Epidermal melanocyte (primary cell): ENCODE measurements around the gene KDM2A.

Experiments
- DNase-seq: peaks from one replicate; pipeline ENCODE4 v3.0.0; 2011; ENCODE audit warnings: low spot score; ENCODE audit not compliant: insufficient read length

Gene KDM2A

DNA sequence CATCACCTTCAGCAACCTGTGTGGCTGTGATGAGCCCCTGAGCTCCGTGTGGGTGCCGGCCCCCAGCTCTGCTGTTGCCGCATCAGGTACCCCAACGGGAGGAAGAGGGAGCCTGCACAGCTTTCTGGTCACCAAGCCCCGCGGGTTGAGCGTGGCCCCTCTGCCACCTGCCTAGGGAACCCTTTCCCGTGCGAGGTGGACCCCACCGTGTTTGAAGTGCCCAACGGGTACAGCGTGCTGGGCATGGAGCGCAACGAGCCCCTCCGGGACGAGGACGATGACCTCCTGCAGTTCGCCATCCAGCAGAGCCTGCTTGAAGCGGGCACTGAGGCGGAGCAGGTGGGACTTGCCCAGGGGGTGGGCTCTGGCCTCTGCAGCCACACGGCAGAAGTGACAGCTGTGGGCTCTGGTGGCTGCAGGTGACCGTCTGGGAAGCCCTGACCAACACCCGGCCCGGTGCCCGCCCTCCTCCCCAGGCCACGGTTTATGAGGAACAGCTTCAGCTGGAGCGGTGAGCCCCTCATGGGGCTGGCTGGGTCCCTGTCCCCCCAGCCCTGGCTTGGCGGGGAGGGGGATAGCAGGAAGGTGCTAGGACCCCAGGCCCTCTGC is 182.4 kb downstream of the KDM2A start:
- no peak for DNase-seq

DNA sequence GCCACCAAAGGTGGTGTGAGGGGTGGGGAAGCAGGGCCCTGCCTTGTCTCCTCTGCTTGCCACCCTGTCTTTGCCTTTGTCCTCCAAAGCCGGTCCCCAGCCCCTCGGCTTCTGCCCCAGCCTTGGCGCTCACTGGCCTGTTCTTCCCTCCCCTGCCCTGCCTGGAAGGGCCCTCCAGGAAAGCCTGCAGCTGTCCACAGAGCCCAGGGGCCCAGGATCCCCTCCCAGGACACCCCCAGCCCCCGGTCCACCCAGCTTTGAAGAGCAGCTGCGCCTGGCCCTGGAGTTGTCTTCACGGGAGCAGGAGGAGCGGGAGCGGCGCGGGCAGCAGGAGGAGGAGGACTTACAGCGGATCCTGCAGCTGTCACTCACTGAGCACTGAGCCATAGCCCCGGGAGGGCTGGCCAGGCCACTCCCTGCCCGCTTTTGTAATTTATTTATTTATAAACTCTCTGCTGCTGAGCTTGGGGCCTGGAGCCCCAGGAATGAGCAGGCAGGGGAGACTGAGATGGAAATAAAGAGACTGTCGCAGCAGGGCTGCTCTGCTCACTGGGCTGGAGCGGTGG is 183.0 kb downstream of the KDM2A start:
- no peak for DNase-seq

DNA sequence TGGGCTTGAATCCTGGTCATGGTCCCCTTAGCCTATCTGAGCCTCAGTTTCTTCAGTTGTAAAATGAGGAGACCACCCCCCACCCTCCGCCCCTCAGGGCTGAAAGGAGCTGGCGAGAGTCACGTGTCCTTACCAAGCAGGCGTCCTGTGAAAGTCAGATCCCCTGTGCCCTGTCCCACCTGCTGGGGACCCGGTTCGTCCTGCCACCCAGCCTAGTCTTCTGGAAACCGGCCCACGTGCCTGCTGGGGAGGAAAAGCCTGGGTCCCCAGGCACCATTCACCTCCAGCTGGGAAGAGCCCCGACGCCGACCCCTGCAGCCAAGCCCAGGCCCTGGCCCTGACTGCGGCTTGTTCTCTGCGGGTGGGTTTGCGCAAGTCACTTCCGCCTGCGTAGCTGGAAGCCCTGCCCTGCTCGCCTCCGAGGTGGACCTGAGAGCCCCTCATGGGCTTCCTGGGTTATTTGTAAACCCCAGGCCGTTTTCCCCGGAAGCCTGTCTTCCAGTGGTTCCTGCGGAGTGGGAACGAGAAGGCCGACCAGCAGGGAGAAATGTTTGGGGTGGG is 183.6 kb downstream of the KDM2A start:
- DNase-seq, result no peak

DNA sequence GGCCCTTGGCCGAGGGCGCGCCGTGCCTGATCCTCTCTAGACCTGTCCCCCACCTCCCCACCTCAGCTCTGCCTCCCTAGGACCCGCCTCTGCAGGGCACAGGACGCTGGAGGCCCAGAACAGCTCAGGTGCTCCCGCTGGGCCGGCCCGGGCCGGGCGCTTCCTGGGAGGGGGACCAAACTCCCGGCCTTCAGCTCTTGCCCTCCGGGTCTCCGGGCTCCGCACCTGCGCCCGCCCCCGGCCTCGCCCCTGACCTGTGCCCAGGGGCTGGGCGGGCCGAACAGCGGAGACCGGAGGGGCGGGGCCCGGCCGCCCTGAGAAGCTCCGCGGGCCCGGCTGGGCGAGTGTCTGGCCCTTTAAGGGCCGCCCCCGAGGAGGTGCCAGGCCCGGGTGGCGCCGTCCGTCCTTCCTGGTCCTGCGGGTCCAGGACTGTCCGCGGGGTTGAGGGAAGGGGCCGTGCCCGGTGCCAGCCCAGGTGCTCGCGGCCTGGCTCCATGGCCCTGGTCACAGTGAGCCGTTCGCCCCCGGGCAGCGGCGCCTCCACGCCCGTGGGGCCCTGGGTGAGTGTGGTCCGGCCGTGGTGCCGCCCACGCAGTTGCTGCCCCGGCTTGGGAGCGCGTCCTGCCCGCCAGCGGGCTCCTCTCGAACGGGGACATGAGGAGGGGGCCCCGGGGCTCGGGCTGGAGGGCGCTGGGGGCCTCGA is 184.2 kb downstream of the KDM2A start, which contains the start of gene SSH3:
Gene SSH3, plus strand, starts transcription at position 399 of the 703 bp plus-strand sequence. Its CDS starts 96 bp downstream, at position 495.
- DNase-seq, result peak; percentile 54

DNA sequence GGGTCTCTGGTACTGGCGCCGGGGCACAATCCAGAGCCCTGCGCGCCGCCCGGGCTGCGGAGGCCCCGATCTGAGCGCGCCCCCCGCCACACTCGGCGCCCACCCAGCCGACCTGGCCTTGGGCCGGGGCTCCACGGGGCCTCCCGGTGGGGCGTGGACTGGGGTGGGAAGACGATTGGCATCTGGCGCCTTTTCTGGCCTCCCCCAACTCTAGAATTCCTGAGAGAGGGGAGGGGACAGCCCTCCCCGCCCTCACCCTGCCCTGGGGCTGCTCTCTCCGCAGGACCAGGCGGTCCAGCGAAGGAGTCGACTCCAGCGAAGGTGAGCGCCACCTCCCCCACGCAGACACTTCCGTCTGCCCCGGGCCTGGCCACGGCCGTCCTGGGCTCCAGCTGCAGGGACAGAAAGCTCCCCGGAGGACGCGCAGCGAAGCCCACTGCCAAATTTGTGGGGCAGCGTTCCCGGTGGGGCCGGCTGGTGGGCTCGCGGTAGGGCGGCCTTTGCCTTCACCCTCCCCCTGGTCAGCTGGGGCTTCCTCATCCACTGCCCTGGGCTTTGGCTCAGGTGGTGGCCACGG is 184.9 kb downstream of the KDM2A start:
- no peak for DNase-seq

DNA sequence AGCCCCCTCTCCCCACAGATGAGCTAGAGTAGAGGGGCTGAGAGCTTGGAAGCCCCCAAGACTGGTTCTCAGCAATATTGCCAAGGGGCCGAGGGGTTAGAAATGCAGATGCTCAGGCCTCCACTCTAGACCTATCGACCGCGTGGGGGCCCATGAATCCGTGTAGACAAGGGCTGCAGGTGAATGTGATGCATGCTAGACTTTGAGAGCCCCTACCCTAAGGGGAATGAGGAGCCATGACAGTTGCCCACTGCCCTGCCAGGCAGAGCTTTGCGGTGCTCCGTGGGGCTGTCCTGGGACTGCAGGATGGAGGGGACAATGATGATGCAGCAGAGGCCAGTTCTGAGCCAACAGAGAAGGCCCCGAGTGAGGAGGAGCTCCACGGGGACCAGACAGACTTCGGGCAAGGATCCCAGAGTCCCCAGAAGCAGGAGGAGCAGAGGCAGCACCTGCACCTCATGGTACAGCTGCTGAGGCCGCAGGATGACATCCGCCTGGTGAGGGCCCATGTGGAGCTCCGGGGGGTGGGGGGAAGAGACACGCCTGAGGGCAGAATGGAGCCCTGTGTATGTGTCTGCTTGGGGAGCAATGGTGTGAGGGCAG is 185.5 kb downstream of the KDM2A start:
- DNase-seq, result no peak

DNA sequence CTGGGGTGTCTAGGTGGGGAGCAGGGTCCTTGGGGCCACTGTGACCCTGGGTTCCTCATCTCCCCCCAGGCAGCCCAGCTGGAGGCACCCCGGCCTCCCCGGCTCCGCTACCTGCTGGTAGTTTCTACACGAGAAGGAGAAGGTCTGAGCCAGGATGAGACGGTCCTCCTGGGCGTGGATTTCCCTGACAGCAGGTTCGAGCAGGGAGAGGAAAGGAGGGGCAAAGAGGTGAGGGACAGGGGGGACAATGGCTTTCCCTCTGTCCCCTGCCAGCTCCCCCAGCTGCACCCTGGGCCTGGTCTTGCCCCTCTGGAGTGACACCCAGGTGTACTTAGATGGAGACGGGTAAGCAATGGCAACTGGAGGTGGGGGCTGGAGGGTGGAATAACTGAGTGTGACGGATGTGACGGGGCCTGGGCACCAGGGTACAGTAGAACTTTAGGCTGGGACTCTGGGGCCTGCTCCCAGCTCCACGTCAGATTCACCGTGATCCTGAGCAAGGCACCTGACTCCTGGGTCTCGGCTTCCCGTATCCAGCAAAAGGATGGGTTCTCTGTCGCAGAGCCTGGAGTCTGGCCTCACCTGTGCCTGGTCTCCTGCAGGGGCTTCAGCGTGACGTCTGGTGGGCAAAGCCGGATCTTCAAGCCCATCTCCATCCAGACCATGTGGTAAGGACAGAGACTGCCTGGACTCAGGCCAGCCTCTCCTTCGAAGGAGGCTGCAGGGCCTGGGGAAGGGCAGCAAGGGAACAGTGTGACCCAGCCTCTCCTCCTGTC is 187.9 kb downstream of the KDM2A start:
- DNase-seq, result no peak

DNA sequence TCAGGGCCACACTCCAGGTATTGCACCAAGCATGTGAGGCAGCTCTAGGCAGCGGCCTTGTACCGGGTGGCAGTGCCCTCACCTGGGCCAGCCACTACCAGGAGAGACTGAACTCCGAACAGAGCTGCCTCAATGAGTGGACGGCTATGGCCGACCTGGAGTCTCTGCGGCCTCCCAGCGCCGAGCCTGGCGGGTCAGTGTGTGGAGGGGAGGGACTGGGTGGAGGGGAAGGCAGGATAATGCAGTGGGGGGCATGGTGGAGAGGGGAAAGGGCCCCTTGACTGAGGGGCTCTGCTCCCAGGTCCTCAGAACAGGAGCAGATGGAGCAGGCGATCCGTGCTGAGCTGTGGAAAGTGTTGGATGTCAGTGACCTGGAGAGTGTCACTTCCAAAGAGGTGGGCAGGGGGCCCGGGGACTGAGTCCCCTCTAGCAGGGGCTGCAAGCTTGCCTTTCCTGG is 188.5 kb downstream of the KDM2A start:
- no peak for DNase-seq
